Measurements from ENCODE around the gene SLC39A13. TPM values are rescaled to one million over a fixed set of nuclear protein-coding genes. Genes with fewer than 3 reads are reported as not detected.
A peak's percentile ranks its signal among the peaks of the same experiment; 100 is the strongest.

SLC39A13 gene
- total and polyA plus RNA-seq, 2 of the 13 experiments (the other 11 are each of a cell fraction or from before 2014, with no cell fraction given): 15.3 to 30.5 TPM

DNA sequence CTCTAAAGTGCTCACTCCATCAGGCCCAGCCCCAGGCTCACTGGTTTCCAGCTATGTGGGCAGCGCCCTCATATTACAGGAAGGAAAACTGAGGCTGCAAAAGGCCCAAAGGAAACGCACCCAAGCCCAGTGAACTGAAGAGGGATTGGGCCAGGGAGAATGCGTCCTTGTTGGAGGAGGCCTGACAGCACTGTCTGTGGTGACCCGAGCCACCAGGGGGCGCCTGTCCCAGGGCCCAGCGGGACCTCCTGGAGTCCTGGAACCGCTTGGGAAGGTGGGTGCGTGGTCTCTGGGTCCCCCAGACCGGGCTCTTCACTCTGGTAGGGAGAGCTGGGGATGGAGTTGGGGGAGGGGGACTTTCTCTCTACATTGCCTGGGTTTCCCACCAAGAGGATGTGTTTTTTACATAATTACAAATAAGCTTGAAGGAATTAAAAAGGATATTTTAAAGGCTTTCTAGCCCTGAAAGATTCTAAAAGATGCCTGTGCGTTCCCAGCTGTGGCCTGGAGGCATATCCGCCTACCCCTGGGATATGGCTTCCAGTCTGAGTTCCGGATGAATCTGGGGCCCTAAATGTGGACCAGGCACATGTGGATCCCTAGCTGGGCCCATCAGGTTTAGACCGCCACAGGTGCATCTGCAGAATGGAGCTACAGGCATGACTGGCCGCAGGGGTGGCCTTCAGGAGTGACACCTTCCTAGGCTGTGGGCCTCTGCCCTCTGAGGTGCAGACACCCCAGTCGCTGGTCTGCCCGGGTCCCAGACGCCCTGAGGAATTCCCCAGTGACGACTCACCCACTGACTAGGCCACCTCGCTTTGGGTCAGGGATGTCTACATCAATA, 34.3 kb upstream of the SLC39A13 start (continued):
- no peak for TF ChIP-seq DMTF1 (CRISPR knock-in tag; IDR thresholded peaks at IDR 0.05)
- TF ChIP-seq ZKSCAN1 (IDR thresholded peaks at IDR 0.05; ENCODE audit: low read length): peak; percentile 70; the same call in 1 of the 2 replicates
- TF ChIP-seq FOXA1 (IDR thresholded peaks at IDR 0.05): no peak
- no peak for TF ChIP-seq FOXA1 (CRISPR knock-in tag; IDR thresholded peaks at IDR 0.05)
- TF ChIP-seq BORCS8-MEF2B (CRISPR knock-in tag; IDR thresholded peaks at IDR 0.05): peak; percentile 38; the same call in 1 of the 2 replicates
- peak; percentile 76 for TF ChIP-seq SMC3 (IDR thresholded peaks at IDR 0.05; ENCODE audit: low read length)
- no peak for TF ChIP-seq ZNF414 (CRISPR knock-in tag; IDR thresholded peaks at IDR 0.05)
- TF ChIP-seq ZNF670 (CRISPR knock-in tag; IDR thresholded peaks at IDR 0.05; ENCODE audit: borderline replicate concordance): no peak
- no peak for TF ChIP-seq ZNF850 (CRISPR knock-in tag; conservative IDR thresholded peaks at IDR 0.05)
- TF ChIP-seq MYPOP (CRISPR knock-in tag; IDR thresholded peaks at IDR 0.05): no peak
- TF ChIP-seq ZFX (CRISPR knock-in tag; IDR thresholded peaks at IDR 0.05; ENCODE audit: low read depth): peak; percentile 51
- TF ChIP-seq, protein P1, sequence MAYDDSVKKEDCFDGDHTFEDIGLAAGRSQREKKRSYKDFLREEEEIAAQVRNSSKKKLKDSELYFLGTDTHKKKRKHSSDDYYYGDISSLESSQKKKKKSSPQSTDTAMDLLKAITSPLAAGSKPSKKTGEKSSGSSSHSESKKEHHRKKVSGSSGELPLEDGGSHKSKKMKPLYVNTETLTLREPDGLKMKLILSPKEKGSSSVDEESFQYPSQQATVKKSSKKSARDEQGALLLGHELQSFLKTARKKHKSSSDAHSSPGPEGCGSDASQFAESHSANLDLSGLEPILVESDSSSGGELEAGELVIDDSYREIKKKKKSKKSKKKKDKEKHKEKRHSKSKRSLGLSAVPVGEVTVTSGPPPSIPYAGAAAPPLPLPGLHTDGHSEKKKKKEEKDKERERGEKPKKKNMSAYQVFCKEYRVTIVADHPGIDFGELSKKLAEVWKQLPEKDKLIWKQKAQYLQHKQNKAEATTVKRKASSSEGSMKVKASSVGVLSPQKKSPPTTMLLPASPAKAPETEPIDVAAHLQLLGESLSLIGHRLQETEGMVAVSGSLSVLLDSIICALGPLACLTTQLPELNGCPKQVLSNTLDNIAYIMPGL (CRISPR knock-in tag; IDR thresholded peaks at IDR 0.05; ENCODE audit: borderline replicate concordance in 1 of 2, low read depth in 1 of 2): peak; percentile 58 to 71; a peak in 3 of 4 replicates
- peak; percentile 21; the same call in 1 of the 2 replicates for TF ChIP-seq ZMYM3 (CRISPR knock-in tag; IDR thresholded peaks at IDR 0.05)
- TF ChIP-seq, protein P2, sequence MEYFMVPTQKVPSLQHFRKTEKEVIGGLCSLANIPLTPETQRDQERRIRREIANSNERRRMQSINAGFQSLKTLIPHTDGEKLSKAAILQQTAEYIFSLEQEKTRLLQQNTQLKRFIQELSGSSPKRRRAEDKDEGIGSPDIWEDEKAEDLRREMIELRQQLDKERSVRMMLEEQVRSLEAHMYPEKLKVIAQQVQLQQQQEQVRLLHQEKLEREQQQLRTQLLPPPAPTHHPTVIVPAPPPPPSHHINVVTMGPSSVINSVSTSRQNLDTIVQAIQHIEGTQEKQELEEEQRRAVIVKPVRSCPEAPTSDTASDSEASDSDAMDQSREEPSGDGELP (IDR thresholded peaks at IDR 0.05; ENCODE audit: borderline replicate concordance, low read depth): no peak
- no peak for TF ChIP-seq GTF2F1 (IDR thresholded peaks at IDR 0.05; ENCODE audit: low read length)
- no peak for TF ChIP-seq NR1H2 (CRISPR knock-in tag; IDR thresholded peaks at IDR 0.05; ENCODE audit: borderline replicate concordance, low read depth)
- TF ChIP-seq ZFP91 (CRISPR knock-in tag; IDR thresholded peaks at IDR 0.05; ENCODE audit: borderline replicate concordance): 0 out of 2 replicates have a peak, but pooled peaks have one; percentile 26
- no peak for TF ChIP-seq ZNF282 (IDR thresholded peaks at IDR 0.05; ENCODE audit: partially characterized antibody)
- TF ChIP-seq RFX1 (IDR thresholded peaks at IDR 0.05): no peak
